Gastrocnemius medialis (tissue), 4 donors: Measurements from ENCODE around the gene TOMM70. TPM values are rescaled to one million over a fixed set of nuclear protein-coding genes. Genes with fewer than 3 reads are reported as not detected.

Source experiments
- ATAC-seq, 2 donors: fragments of 150-250 bp; one replicate each; pipeline ENCODE4 v1.9.1; 2016
- DNase-seq, 2 donors: peaks; one replicate each; pipeline ENCODE4 v3.0.0-alpha.2; 2019
- H3K27ac ChIP-seq, 4 donors: fragments of 200-600 bp; sonication (generic); 1 replicate in 1 of 4; 2 replicates in 3 of 4; pipeline ENCODE4 v1.5.1; 2016 to 2018; ENCODE audit warnings: mild to moderate bottlenecking in 2 of 4, moderate library complexity in 1 of 4
- H3K27me3 ChIP-seq, 3 donors: fragments of 200-600 bp; sonication (generic) in 2 of 3; 1 replicate in 1 of 3; 2 replicates in 2 of 3; pipeline versions ENCODE4 v1.5.1 to v1.6.0; 2016 to 2019; ENCODE audit warnings: mild to moderate bottlenecking in 1 of 3, moderate library complexity in 1 of 3
- H3K36me3 ChIP-seq, 2 donors: fragments of 200-600 bp; sonication (generic) in 1 of 2; one replicate each; pipeline ENCODE4 v1.5.1; 2017 to 2018
- H3K4me1 ChIP-seq, 2 donors: fragments of 200-600 bp; sonication (generic) in 1 of 2; one replicate each; pipeline ENCODE4 v1.5.1; 2016 to 2017; ENCODE audit warnings: mild to moderate bottlenecking in 2 of 2
- H3K4me3 ChIP-seq, 4 donors: fragments of 200-600 bp; sonication (generic) in 3 of 4; 1 replicate in 1 of 4; 2 replicates in 3 of 4; pipeline ENCODE4 v1.5.1; 2016 to 2019; ENCODE audit warnings: mild to moderate bottlenecking in 2 of 4
- H3K9me3 ChIP-seq, 3 donors: fragments of 200-600 bp; sonication (generic) in 2 of 3; 1 replicate in 1 of 3; 2 replicates in 2 of 3; pipeline ENCODE4 v1.5.1; 2016 to 2019
- POLR2A ChIP-seq, 2 donors: fragments of 450-650 bp; IDR thresholded peaks; one replicate each; pipeline ENCODE4 v1.6.1; 2017; ENCODE audit warnings: antibody characterized with exemption in 2 of 2, mild to moderate bottlenecking in 2 of 2, moderate library complexity in 2 of 2
- in situ Hi-C, 4 donors: fragments of 200-750 bp; cut with MboI; loops; one replicate each; pipeline versions ENCODE4 v1.15.0 to v1.8.0; 2017; ENCODE audit warnings: low sequenced_read_pairs in 4 of 4
- intact Hi-C: fragments of 100-400 bp; cut with DNase I; formaldehyde crosslinking; loops from one replicate; pipeline ENCODE4 v1.15.1; 2023; ENCODE audit warnings: low total_unique reads
- total RNA-seq, 4 donors: library from RNA; depleted of rRNA; stranded (reverse); fragments of >200 nt; gene quantifications; one replicate each; pipeline versions ENCODE4 v1.1.0 to v1.2.3, GENCODE V29; 2016
- TF ChIP-seq, protein P1 (sequence below), 5 experiments: fragments of 450-650 bp in 3 of 5; fragments of 200-600 bp in 2 of 5; sonication (generic) in 2 of 5; IDR thresholded peaks in 4 of 5; conservative IDR thresholded peaks in 1 of 5; 1 replicate in 4 of 5; 2 replicates in 1 of 5; pipeline ENCODE4 v1.5.1; 2016 to 2019; ENCODE audit warnings: antibody characterized with exemption in 5 of 5, mild to moderate bottlenecking in 3 of 5, moderate library complexity in 3 of 5

TOMM70 gene
- total RNA-seq, 4 donors from 2014 or later: 57.6 to 82.2 (median 64.3) TPM

DNA sequence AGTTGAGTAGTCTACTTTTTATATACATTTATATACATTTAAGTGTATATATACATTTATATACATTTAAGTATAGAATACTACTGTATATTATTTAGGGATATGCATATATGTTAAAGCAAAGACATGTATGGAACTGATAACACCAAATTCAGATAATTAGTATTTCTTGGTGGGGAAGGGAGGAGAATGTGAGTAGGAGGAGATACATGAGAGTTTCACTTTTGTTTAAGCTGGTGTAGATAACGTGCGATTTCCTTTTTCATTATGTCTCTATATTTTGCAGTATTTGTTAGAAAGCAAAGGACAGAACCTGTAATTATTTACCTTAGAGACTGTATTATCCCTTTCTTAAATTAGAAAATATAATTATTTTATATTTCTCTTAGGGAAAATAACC lies 83.0 kb downstream of the TOMM70 start:
- no peak for TF ChIP-seq POLR2A (IDR thresholded peaks at IDR 0.05)
- TF ChIP-seq, protein P1, sequence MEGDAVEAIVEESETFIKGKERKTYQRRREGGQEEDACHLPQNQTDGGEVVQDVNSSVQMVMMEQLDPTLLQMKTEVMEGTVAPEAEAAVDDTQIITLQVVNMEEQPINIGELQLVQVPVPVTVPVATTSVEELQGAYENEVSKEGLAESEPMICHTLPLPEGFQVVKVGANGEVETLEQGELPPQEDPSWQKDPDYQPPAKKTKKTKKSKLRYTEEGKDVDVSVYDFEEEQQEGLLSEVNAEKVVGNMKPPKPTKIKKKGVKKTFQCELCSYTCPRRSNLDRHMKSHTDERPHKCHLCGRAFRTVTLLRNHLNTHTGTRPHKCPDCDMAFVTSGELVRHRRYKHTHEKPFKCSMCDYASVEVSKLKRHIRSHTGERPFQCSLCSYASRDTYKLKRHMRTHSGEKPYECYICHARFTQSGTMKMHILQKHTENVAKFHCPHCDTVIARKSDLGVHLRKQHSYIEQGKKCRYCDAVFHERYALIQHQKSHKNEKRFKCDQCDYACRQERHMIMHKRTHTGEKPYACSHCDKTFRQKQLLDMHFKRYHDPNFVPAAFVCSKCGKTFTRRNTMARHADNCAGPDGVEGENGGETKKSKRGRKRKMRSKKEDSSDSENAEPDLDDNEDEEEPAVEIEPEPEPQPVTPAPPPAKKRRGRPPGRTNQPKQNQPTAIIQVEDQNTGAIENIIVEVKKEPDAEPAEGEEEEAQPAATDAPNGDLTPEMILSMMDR (IDR thresholded peaks at IDR 0.05 in 4 of 5, conservative IDR thresholded peaks at IDR 0.05 in 1 of 5): no peak
- Histone ChIP-seq H3K27ac (no peak overlapping the region), H3K9me3 (no peaks in the 10 kb centered on the region), H3K4me3 (no peak overlapping the region), H3K36me3 (peaks cover 0 to 43% of the 10 kb centered on the region in 2 donors), H3K27me3 (no peaks in the 10 kb centered on the region), H3K4me1 (no peaks in the 10 kb centered on the region)
- ATAC-seq: no peak
- DNase-seq: no peak
- in situ Hi-C loops: loop anchor here in 3 of 4 donors (25.0 kb wide), 1 partner anchor 269 kb away; no protein-coding TSS in a partner anchor
- intact Hi-C loops: loop anchor here (5.0 kb wide), 1 partner anchor 269 kb away; no protein-coding TSS in a partner anchor

DNA sequence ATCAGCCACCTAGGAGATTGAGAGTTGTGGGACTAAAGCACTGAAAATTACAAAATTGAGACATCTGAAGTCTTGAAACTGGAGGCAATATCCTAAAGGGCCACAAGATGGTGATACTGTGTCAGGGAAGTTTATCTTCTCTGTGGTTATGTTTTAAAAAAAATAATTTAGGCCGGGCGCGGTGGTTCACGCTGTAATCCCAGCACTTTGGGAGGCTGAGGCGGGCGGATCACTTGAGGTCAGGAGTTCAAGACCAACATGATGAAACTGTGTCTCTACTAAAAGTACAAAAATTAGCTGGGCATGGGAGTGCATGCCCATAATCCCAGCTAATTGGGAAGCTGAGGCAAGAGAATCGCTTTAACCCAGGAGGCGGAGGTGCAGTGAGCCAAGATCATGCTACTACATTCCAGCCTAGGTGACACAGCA lies 84.2 kb downstream of the TOMM70 start:
- H3K4me3 ChIP-seq: no peak overlapping the region
- intact Hi-C loops (loop anchor here (5.0 kb wide), 1 partner anchor 271 kb away; no protein-coding TSS in a partner anchor), in situ Hi-C loops (loop anchor here in 3 of 4 donors (25.0 kb wide), 1 partner anchor 271 kb away; no protein-coding TSS in a partner anchor)
- H3K27me3 ChIP-seq: no peaks in the 10 kb centered on the region
- H3K4me1 ChIP-seq: no peaks in the 10 kb centered on the region
- no peaks in the 10 kb centered on the region for H3K9me3 ChIP-seq
- ATAC-seq: peak in 1 of 2 donors; percentile 76
- no peak for DNase-seq
- TF ChIP-seq, protein P1 (IDR thresholded peaks at IDR 0.05 in 4 of 5, conservative IDR thresholded peaks at IDR 0.05 in 1 of 5): peak; percentile 42 to 64 (median 53)
- no peak for TF ChIP-seq POLR2A (IDR thresholded peaks at IDR 0.05)
- H3K36me3 ChIP-seq: peaks cover 0 to 42% of the 10 kb centered on the region in 2 donors
- peak overlapping the region in 2 of 4 donors; percentile 7 to 23 for H3K27ac ChIP-seq

Other genes starting within 250 kb of the TOMM70 start
- gene TBC1D23, start 140.1 kb downstream of the TOMM70 start, total RNA-seq: 10 to 100 TPM; 14.2 to 56.4 (median 45.0) TPM
- gene NIT2, start 66.3 kb downstream of the TOMM70 start, total RNA-seq: 10 to 100 TPM; 13.5 to 45.2 (median 24.2) TPM
- gene LNP1, start 450 bp upstream of the TOMM70 start, total RNA-seq: 1 to 10 TPM; 1.1 to 3.7 (median 1.9) TPM
- 1 to 10 TPM; 3.5 to 7.0 (median 4.1) TPM for gene TMEM45A, start 91.5 kb upstream of the TOMM70 start, total RNA-seq
- gene ADGRG7, start 208.5 kb upstream of the TOMM70 start, total RNA-seq: under 1 TPM in 1 of 4 donors, not detected in 3; 0.58 TPM